Measurements from ENCODE around the gene ZNF280A.

- TF ChIP-seq CSRNP3 (CRISPR knock-in tag; IDR thresholded peaks at IDR 0.05) (no peak), ZFP30 (CRISPR knock-in tag; IDR thresholded peaks at IDR 0.05) (no peak), BACH2 (CRISPR knock-in tag; IDR thresholded peaks at IDR 0.05; ENCODE audit: borderline replicate concordance) (no peak), ZC3H10 (CRISPR knock-in tag; IDR thresholded peaks at IDR 0.05) (no peak), ARNTL (CRISPR knock-in tag; IDR thresholded peaks at IDR 0.05; ENCODE audit: borderline replicate concordance, low read depth) (no peak), GLIS3 (CRISPR knock-in tag; IDR thresholded peaks at IDR 0.05) (no peak), CSDC2 (CRISPR knock-in tag; IDR thresholded peaks at IDR 0.05) (no peak), ZFP3 (CRISPR knock-in tag; IDR thresholded peaks at IDR 0.05) (no peak), ESRRG (CRISPR knock-in tag; IDR thresholded peaks at IDR 0.05) (no peak), TCF4 (CRISPR knock-in tag; IDR thresholded peaks at IDR 0.05; ENCODE audit: borderline replicate concordance) (no peak), POU6F1 (CRISPR knock-in tag; IDR thresholded peaks at IDR 0.05; ENCODE audit: borderline replicate concordance, low read depth) (no peak), PATZ1 (CRISPR knock-in tag; IDR thresholded peaks at IDR 0.05; ENCODE audit: borderline replicate concordance) (no peak), RARB (CRISPR knock-in tag; IDR thresholded peaks at IDR 0.05) (no peak), ZNF70 (CRISPR knock-in tag; IDR thresholded peaks at IDR 0.05) (no peak)
Measured at GRCh38 chr22:22531770-22532546, 11.9 kb upstream of the ZNF280A start.

All from SK-N-SH treated with all-trans-retinoic acid at 6 μM for 48 hours (cell line).